ENCODE results near the gene PLEKHG4B. TPM values are rescaled to one million over a fixed set of nuclear protein-coding genes. Genes with fewer than 3 reads are reported as not detected.

Gene PLEKHG4B
- total and polyA plus RNA-seq, 2 of the 8 experiments (the other 6 are each of a cell fraction or from before 2014, with no cell fraction given) = 31.1 to 43.6 TPM

- TF ChIP-seq CHD7 (IDR thresholded peaks at IDR 0.05; ENCODE audit: insufficient replicate concordance, low read length) (no peak), EGR1 (IDR thresholded peaks at IDR 0.05; ENCODE audit: borderline replicate concordance, low read depth, low read length) (no peak), FOSL1 (IDR thresholded peaks at IDR 0.05; ENCODE audit: insufficient read depth, low read depth, low read length) (no peak), NANOG (IDR thresholded peaks at IDR 0.05; ENCODE audit: insufficient read depth, low read depth, low read length, poor library complexity, severe bottlenecking) (no peak), SIN3A (conservative IDR thresholded peaks at IDR 0.05 in 1 of 2, IDR thresholded peaks at IDR 0.05 in 1 of 2; ENCODE audit: low read depth in 1 of 2, low read length in 2 of 2) (no peak), CBX8 (IDR thresholded peaks at IDR 0.05; ENCODE audit: borderline replicate concordance, low read depth, low read length) (no peak), GABPA (IDR thresholded peaks at IDR 0.05; ENCODE audit: borderline replicate concordance, insufficient read depth, low read length) (no peak), SRF (IDR thresholded peaks at IDR 0.05; ENCODE audit: low read depth, low read length) (no peak)
Observed at GRCh38 chr5:78805-79149, 13.2 kb upstream of the PLEKHG4B start (continued).
